A673 (cell line): Measurements from ENCODE around the gene LMO2. TPM values are rescaled to one million over a fixed set of nuclear protein-coding genes. Genes with fewer than 3 reads are reported as not detected.

Experiments
- BruUV-seq: library from RNA; stranded (reverse); fragments of 400-500 nt; replicated peaks from 2 replicates; lab custom pipeline; 2021; lab: Mats Ljungman, UMichigan
- CTCF ChIA-PET: fragments of 300-600 bp; sonication (Branson Sonifier 250); formaldehyde crosslinking; loops from one replicate; lab custom pipeline; 2022; ENCODE audit warnings: antibody characterized with exemption; lab: Charles Lee
- POLR2A ChIA-PET: fragments of 300-600 bp; sonication (Branson Sonifier 250); formaldehyde crosslinking; loops from one replicate; lab custom pipeline; 2022; ENCODE audit warnings: antibody characterized with exemption; ENCODE audit not compliant: low non-redundant PET; lab: Charles Lee
- DNase-seq: peaks from one replicate; pipeline ENCODE4 v3.0.0-alpha.2; 2015; ENCODE audit warnings: low spot score
- H3K27ac ChIP-seq: fragments of 200-600 bp; sonication (generic); 2 replicates; pipeline ENCODE4 v1.5.1; 2016; ENCODE audit warnings: mixed run types, low read depth, mild to moderate bottlenecking, mixed read lengths, antibody characterized with exemption, low read length; ENCODE audit not compliant: poor library complexity, severe bottlenecking
- H3K27me3 ChIP-seq: fragments of 200-600 bp; sonication (generic); replicated peaks from 2 replicates; pipeline ENCODE4 v1.6.1; 2017; ENCODE audit warnings: mixed run types, low read depth, mild to moderate bottlenecking, mixed read lengths, antibody characterized with exemption, low read length; ENCODE audit not compliant: insufficient read depth, poor library complexity
- H3K36me3 ChIP-seq: fragments of 200-600 bp; sonication (generic); 2 replicates; pipeline ENCODE4 v1.6.1; 2016; ENCODE audit warnings: mixed run types, mild to moderate bottlenecking, mixed read lengths, antibody characterized with exemption, low read length; ENCODE audit not compliant: insufficient read depth, poor library complexity, severe bottlenecking
- H3K4me1 ChIP-seq: fragments of 200-600 bp; sonication (generic); 2 replicates; pipeline ENCODE4 v1.6.1; 2017; ENCODE audit warnings: mixed run types, mild to moderate bottlenecking, mixed read lengths, antibody characterized with exemption, low read length; ENCODE audit not compliant: insufficient read depth, poor library complexity, severe bottlenecking
- H3K4me3 ChIP-seq: fragments of 200-600 bp; sonication (generic); 2 replicates; pipeline ENCODE4 v1.5.1; 2016; ENCODE audit warnings: low read depth, mixed run types, mild to moderate bottlenecking, mixed read lengths, low read length; ENCODE audit not compliant: poor library complexity, severe bottlenecking
- H3K9me3 ChIP-seq: fragments of 200-600 bp; sonication (generic); 2 replicates; pipeline ENCODE4 v1.6.1; 2016; ENCODE audit warnings: mixed run types, low read depth, mild to moderate bottlenecking, mixed read lengths, antibody characterized with exemption, low read length; ENCODE audit not compliant: poor library complexity, severe bottlenecking
- CTCF ChIP-seq: fragments of 300-800, 200-600 bp; sonication (generic); conservative IDR thresholded peaks from 2 replicates; pipeline ENCODE4 v1.5.1; 2017; ENCODE audit warnings: low read depth, mild to moderate bottlenecking, antibody characterized with exemption, low read length, moderate library complexity, mixed read lengths
- EZH2 ChIP-seq: fragments of 200-600 bp; sonication (generic); IDR thresholded peaks from 2 replicates; pipeline ENCODE4 v1.6.1; 2017; ENCODE audit warnings: borderline replicate concordance, low read depth, mild to moderate bottlenecking, mixed read lengths, antibody characterized with exemption, low read length; ENCODE audit not compliant: poor library complexity, severe bottlenecking
- intact Hi-C: fragments of 100-400 bp; cut with micrococcal nuclease; formaldehyde crosslinking; loops from one replicate; pipeline ENCODE4 v1.10.0; 2022; ENCODE audit not compliant: unreplicated experiment
- total RNA-seq: library from RNA; stranded (reverse); gene quantifications from 2 replicates; pipeline ENCODE4 v1.2.3, GENCODE V29; 2021

The LMO2 gene
- total RNA-seq, 1 experiment from 2014 or later: 39.0 TPM

DNA sequence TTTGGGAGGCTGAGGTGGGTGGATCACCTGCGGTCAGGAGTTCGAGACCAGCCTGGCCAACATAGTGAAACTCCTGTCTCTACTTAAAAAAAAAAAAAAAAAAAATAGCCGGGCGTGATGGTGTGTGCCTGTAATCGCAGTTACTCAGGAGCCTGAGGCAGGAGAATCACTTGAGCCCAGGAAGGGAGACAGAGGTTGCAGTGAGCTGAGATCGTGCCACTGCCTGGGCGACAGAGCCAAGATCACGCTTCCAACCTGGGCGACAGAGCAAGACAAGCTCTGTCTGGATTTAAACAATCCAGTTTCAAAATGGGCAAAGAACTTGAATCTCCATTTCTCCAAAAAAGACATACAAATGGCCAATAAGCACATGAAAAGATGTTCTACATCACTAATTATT is 12.5 kb downstream of the LMO2 start:
- no TSS peak for BruUV-seq

DNA sequence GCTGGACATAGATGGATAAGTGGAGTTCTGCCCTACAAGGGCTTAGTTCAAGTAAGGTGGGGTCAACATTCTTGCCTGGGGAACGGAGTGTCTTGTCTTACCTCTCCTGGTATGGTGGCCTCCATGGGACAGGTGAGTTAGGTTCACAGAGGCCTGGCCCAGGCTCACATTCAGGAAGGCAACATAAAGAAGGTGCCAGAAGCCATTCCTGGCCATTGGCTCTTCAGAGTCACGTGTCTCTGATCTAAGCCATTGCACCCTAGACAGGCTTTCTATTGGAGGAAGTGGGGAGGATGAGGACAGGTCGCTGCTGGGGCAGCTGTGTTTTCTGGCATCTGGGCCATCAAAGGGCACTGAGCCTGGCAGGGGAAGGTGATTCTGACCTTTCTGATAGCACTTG is 14.8 kb downstream of the LMO2 start:
- no peak for DNase-seq
- no peak overlapping the region for H3K27ac ChIP-seq
- BruUV-seq: no TSS peak
- no peak overlapping the region for H3K4me3 ChIP-seq
- ChIA-PET CTCF (no interaction called here), POLR2A (interaction anchor here (0.6 kb wide), 1 partner anchor 178 kb away, joined by 5 read pairs; no protein-coding TSS in a partner anchor)
- no peak for TF ChIP-seq CTCF
- TF ChIP-seq EZH2: no peak
- intact Hi-C loops: no loop called here
- H3K4me1 ChIP-seq: peaks cover 14% of the 10 kb centered on the region
- no peaks in the 10 kb centered on the region for H3K27me3 ChIP-seq
- H3K36me3 ChIP-seq: no peaks in the 10 kb centered on the region
- no peaks in the 10 kb centered on the region for H3K9me3 ChIP-seq

More for the DNA sequence above, 12.5 kb downstream of the LMO2 start:
- Histone ChIP-seq H3K9me3 (no peaks in the 10 kb centered on the region), H3K36me3 (no peaks in the 10 kb centered on the region), H3K27ac (no peak overlapping the region), H3K4me1 (peaks cover 5% of the 10 kb centered on the region), H3K4me3 (no peak overlapping the region), H3K27me3 (no peaks in the 10 kb centered on the region)
- POLR2A ChIA-PET: no interaction called here
- CTCF ChIA-PET: interaction anchor here (0.7 kb wide), 1 partner anchor 478 kb away, joined by 4 read pairs; no protein-coding TSS in a partner anchor
- no peak for TF ChIP-seq CTCF
- no peak for TF ChIP-seq EZH2
- intact Hi-C loops: no loop called here
- no peak for DNase-seq

DNA sequence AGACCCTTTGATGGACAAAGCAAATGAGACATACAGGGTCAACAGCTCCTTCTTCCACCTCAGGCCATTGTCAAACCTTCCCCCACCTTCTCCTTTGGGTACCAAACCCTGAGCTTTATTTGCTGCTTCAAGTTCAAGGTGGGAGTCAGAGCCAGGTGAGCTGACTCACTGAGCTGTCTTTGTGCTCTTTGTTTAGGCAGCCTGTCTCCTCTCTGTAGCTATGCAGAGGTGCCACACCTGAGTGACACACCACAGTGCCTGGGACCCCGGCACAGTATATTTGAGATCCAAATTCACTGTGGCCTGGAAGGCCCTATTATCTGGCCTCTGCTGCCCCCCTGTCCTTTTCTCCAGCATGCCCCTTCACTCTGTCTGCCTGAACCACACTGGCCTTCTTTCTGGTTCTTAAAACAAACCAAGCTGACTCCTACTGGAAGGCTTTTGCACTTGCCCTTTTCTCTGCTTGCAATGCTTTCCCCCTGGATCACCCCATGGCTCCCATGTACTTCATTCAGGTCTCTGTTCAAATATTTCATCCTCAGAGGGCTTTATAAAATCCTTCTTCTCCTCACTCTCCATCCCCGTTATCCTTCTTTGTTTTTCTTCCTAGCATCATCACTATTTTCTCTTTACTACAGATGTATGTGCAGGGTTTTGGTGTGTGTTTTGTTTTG is 16.1 kb downstream of the LMO2 start:
- intact Hi-C loops: no loop called here
- BruUV-seq: no TSS peak
- peaks cover 24% of the 10 kb centered on the region for H3K4me1 ChIP-seq
- H3K9me3 ChIP-seq: no peaks in the 10 kb centered on the region
- H3K27me3 ChIP-seq: no peaks in the 10 kb centered on the region
- no peak overlapping the region for H3K4me3 ChIP-seq
- DNase-seq: no peak
- no peaks in the 10 kb centered on the region for H3K36me3 ChIP-seq
- TF ChIP-seq EZH2 (no peak), CTCF (no peak)
- ChIA-PET POLR2A (no interaction called here), CTCF (no interaction called here)
- H3K27ac ChIP-seq: no peak overlapping the region
